ENCODE results near the gene FGF13.

DNA sequence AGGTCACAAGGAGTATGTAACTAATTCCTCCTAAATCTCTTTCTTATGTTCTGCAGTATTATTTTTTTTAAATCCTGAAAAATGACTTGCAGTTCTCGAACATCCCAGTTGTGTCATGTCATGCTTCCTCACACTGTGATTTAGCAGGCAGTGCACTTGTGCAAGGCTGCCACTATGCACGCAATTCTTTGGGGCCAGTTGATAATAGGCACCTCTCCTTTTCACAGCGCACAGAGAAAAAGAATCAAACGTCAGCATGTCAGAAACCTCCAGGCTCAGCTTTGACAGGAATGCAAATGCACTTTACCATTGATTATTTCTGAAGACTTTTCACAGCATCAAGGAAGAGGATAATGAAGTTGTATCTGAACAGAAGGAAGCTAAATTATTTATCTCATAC, 62.9 kb downstream of the FGF13 start:
- TF ChIP-seq, protein P1, sequence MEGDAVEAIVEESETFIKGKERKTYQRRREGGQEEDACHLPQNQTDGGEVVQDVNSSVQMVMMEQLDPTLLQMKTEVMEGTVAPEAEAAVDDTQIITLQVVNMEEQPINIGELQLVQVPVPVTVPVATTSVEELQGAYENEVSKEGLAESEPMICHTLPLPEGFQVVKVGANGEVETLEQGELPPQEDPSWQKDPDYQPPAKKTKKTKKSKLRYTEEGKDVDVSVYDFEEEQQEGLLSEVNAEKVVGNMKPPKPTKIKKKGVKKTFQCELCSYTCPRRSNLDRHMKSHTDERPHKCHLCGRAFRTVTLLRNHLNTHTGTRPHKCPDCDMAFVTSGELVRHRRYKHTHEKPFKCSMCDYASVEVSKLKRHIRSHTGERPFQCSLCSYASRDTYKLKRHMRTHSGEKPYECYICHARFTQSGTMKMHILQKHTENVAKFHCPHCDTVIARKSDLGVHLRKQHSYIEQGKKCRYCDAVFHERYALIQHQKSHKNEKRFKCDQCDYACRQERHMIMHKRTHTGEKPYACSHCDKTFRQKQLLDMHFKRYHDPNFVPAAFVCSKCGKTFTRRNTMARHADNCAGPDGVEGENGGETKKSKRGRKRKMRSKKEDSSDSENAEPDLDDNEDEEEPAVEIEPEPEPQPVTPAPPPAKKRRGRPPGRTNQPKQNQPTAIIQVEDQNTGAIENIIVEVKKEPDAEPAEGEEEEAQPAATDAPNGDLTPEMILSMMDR (conservative IDR thresholded peaks at IDR 0.05; ENCODE audit: low read length), result no peak
- TF ChIP-seq EZH2phosphoT487 (IDR thresholded peaks at IDR 0.05; ENCODE audit: borderline replicate concordance, low read depth, low read length), result no peak
